Measurements from ENCODE around the gene PVALEF. TPM values are rescaled to one million over a fixed set of nuclear protein-coding genes. Genes with fewer than 3 reads are reported as not detected.

Gene PVALEF
- polyA plus RNA-seq, 10 donors = 0.13 to 0.86 (median 0.43) TPM

Other genes with a start within 250 kb of the PVALEF start
- 10 to 100 TPM; 17.0 to 26.6 (median 24.9) TPM for gene CHMP6, start 173.7 kb upstream of the PVALEF start, polyA plus RNA-seq (ENCODE audit: insufficient read length in 10 of 10)
- gene BAIAP2, start 130.4 kb upstream of the PVALEF start, polyA plus RNA-seq (ENCODE audit: insufficient read length in 10 of 10) = 10 to 100 TPM; 12.1 to 25.2 (median 16.6) TPM
- 10 to 100 TPM in 3 of 10 donors, 1 to 10 TPM in 7; 6.9 to 12.0 (median 8.9) TPM for gene AATK, start 714 bp downstream of the PVALEF start, polyA plus RNA-seq (ENCODE audit: insufficient read length in 10 of 10)
- 10 to 100 TPM in 4 of 10 donors, 1 to 10 TPM in 6; 7.1 to 14.4 (median 9.2) TPM for gene CEP131, start 57.5 kb downstream of the PVALEF start, polyA plus RNA-seq (ENCODE audit: insufficient read length in 10 of 10)
- gene TEPSIN, start 73.5 kb downstream of the PVALEF start, polyA plus RNA-seq (ENCODE audit: insufficient read length in 10 of 10) = 10 to 100 TPM in 9 of 10 donors, 1 to 10 TPM in 1; 7.7 to 14.8 (median 11.6) TPM
- gene NDUFAF8, start 73.8 kb downstream of the PVALEF start, polyA plus RNA-seq (ENCODE audit: insufficient read length in 10 of 10) = 10 to 100 TPM; 33.4 to 52.8 (median 42.1) TPM
- 10 to 100 TPM; 33.7 to 55.6 (median 44.7) TPM for gene SLC38A10, start 129.8 kb downstream of the PVALEF start, polyA plus RNA-seq (ENCODE audit: insufficient read length in 10 of 10)
- gene BAHCC1, start 229.9 kb downstream of the PVALEF start, polyA plus RNA-seq (ENCODE audit: insufficient read length in 10 of 10) = 10 to 100 TPM in 7 of 10 donors, 1 to 10 TPM in 3; 6.9 to 15.7 (median 12.1) TPM